Endometrium (tissue), 2 donors: ENCODE data around the gene SLC5A2.
"Not testable (repeated sequence)": the region's sequence is repeated elsewhere in the genome, so short reads cannot be mapped to it uniquely, and the experiment has no call there.

Experiments
- FAIRE-seq: peaks from 2 replicates; lab custom pipeline; 2012; peaks lifted over from hg19 to GRCh38; lab: Jason Lieb, UNC
- donor health status: control.
- donor health status: control.

Gene SLC5A2

GRCh38 chr16:31529108-31529936 lies 46.4 kb downstream of the SLC5A2 start:
- FAIRE-seq, result no peak

- no peak for FAIRE-seq
Observed at GRCh38 chr16:31529937-31530312, 47.0 kb downstream of the SLC5A2 start.

GRCh38 chr16:31530405-31530804 lies 47.5 kb downstream of the SLC5A2 start:
- FAIRE-seq, result no peak

- FAIRE-seq, result no peak
Observed at GRCh38 chr16:31531096-31531495, 48.2 kb downstream of the SLC5A2 start.

- no peak for FAIRE-seq
Observed at GRCh38 chr16:31532120-31532519, 49.2 kb downstream of the SLC5A2 start.

- FAIRE-seq, result no peak
Observed at GRCh38 chr16:31532896-31533295, 50.0 kb downstream of the SLC5A2 start.

GRCh38 chr16:31535737-31536136 lies 52.8 kb downstream of the SLC5A2 start:
- no peak for FAIRE-seq

- no peak for FAIRE-seq
Observed at GRCh38 chr16:31536804-31537361, 54.0 kb downstream of the SLC5A2 start.

GRCh38 chr16:31537362-31538242 lies 54.7 kb downstream of the SLC5A2 start:
- no peak for FAIRE-seq

- not testable (repeated sequence) for FAIRE-seq
Observed at GRCh38 chr16:31538243-31538598, 55.3 kb downstream of the SLC5A2 start.

GRCh38 chr16:31539762-31540161 lies 56.8 kb downstream of the SLC5A2 start:
- not testable (repeated sequence) for FAIRE-seq
